HG03558 (cell line): ENCODE data around the gene GHRH.

Source experiments
- ATAC-seq: cut with Tn5 transposase; IDR thresholded peaks from one replicate; pipeline ENCODE4 v1.9.1; 2021; ENCODE audit warnings: moderate number of reproducible peaks; ENCODE audit not compliant: unreplicated experiment; ENCODE audit errors: extremely low read depth

The GHRH gene

DNA sequence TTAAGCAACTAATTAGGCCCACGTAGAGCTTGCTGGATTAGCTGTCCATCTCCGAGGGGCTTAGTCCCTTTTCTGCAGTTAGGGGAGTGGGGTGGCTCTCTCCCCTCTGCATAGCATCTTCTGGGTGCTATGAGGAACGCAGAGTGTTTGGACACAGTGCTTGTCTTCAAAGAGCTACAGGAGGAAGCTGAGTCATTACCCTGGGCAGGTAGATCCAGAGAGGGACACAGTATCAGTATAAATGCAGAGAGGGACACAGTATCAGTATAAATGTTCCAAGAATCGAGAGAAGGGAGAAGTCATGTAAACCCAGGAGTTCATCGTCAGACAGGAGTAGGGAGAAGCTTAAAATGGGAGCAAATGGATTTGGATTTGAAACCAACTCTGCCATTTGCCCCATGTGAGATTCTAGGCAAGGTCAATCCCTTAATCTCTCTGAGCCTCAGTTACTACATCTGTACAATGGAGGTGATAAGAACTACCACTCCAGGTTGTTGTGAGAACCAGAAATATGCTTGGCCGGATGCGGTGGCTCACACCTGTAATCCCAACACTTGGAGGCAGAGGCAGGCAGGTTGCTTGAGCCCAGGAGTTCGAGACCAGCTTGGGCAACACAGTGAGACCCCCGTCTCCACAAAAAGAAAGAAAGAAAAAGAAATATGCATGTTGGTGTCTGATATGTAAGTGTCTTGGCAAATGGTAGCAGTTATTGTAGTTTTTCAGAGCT lies 5.5 kb upstream of the GHRH start:
- no peak for ATAC-seq

DNA sequence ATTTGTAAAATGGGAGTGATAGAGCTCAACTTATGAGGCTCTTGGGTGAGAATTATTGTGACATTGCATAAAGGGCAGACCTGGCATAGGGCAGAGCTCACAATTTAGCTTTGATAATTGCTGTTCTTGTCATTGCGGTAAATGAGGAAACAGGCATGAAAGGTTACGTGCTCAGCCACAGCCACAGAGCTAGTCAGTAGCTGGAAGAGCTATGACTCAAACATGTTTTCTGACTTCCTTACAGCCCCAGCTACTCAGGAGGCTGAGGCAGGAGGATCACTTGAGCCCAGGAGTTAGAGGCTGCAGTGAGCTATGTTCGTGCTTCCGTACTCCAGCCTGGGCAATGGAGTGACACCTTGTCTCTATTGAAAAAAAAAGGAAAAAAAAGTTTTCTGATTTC lies 3.5 kb upstream of the GHRH start:
- no peak for ATAC-seq

DNA sequence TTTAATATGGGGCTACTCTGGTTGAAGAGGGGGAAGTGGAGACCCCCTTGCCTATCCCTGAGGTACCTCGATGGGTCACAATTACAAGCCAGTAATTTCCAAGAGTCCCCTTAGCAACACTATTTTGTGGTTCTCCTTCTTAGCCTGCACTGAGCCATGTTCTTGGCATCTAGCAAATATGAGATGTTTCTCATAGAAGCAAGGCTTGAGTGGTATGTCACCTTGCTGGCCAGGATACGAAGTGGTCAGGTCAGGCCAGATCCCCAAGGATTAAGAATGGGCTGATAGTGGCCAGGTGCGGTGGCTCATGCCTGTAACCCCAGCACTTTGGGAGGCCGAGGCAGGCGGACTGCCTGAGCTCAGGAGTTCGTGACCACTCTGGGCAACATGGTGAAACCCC lies 2.1 kb upstream of the GHRH start:
- no peak for ATAC-seq

DNA sequence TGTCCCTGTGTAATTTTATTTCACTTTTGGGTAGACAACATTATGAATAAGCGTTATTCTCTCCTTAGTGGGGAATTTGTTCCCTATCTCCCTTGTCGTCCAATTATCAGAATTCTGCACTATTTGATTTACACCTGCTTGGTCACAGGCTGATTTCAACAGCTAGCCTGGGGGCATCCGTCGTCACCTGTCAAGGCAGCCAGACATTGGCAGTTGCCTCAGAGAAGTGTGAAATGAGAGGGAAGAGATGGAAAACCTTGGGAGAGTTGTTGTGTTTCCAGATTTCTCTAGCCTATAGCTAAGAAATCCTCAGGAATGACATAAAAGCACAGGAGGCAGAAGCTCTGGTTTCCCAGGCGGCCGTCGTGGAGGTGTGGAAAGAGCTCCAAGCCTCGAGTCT lies 891 bp upstream of the GHRH start:
- ATAC-seq, result no peak

DNA sequence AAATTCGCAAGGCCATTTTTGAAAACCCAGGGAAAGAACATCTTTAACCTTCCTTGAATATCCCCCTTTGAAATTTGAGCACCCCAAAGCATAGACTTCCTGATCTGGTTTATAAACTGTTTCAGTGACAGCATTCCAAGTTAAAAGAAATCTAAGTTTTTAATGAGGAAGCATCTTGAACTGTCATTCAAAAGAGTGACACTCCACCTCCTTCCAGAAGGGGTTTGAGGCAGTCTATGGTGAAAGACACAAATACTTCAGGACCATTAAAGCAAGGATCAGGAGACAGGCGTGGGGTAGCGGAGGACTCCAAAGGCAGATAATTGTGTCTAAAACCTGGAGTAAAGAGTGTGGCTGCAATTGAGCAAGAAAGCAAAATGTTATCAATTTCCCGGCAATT lies 691 bp downstream of the GHRH start:
- no peak for ATAC-seq

DNA sequence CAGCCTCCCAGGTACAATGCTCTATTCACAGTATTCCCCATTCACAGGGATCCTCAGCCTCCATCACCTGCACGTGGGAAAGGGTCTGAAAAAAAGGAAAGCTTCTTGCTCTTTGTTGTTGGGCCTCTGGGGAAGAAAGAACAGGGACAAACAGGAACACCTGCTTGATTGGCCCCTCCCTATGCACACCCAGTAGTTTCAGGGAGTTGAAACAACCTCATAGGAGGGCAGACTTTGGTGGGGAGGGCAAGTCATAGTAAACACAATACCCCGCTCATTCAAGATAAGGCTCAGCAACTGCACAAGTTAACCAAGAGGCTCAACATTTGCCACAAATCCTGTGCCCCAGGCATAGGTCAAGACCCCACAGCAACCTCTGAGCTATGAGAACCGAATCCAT lies 1.7 kb downstream of the GHRH start:
- no peak for ATAC-seq

DNA sequence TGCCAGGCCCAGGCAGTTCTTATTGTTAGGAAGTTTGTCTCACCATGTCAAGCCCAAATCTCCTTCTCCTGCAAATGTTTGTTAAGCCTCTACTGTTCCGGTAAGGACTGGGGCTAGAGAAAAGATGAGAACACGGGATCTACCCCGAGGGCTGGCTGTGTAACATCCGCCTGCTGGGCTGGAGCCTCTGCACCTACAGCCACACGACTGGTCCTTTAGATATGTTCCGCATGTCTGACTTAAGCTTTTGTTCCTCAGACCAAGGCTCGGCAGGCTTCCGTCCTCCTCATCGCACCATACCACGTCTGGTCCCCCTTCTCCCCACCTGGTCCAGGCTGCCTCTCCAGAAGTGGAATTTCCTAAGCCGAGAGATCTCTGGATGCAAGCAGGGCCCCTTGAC lies 2.6 kb downstream of the GHRH start:
- ATAC-seq, result no peak

DNA sequence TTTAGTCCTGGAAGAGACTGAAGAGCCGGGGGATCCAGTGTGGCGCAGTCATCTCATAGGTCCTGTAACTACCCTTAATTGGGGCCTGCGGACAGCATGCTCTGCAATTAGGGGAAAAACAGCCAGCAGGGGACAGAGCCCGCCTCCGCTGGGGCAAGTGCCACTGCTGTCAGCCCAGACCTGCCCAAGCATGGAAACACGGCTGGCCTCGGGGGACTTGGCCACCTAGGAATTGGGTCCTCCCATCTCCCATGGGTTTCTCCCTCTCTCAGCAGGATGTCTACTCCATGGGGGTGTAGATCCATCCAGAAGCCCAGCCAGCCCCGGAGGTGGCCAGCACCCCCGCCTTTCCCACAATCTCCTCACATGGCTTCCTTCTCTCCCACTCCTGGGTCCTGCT lies 3.6 kb downstream of the GHRH start:
- ATAC-seq, result no peak

DNA sequence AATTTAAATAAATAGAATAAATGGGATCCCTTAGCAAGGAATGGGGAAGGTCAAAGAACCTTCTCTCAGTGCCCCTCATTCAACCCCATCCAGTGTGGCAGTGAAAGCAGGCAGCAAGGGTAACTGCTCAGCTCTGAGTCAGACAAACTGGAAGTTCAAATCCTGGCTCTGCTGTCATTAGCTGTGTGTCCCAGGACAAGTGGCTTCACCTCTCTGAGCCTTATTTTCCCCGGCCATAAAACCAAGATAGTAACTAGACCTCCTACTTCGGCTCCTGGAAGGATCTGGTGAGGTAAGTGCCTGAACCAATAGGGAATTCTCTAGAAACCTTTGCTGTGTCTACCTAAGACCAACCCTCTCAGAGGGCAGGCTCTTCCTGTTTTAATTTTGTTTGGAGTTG lies 4.1 kb downstream of the GHRH start:
- no peak for ATAC-seq

DNA sequence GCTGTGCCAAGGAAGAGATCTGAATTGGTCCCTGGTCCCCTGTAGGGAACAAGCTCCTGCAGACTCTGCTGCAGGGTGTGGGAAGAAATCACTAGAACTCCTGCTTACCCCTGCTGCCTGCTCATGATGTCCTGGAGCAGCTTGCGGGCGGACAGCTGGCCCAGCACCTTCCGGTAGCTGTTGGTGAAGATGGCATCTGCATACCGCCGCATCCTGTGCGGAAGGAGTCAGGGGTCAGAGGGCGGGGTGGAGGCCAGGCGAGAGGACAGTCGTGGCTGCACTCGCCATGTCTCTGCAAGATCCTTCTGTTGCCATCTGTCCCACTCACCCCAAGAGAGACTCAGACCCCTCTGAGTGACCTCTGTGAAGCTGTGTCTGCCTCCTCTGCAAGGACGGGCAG lies 5.3 kb downstream of the GHRH start:
- no peak for ATAC-seq

DNA sequence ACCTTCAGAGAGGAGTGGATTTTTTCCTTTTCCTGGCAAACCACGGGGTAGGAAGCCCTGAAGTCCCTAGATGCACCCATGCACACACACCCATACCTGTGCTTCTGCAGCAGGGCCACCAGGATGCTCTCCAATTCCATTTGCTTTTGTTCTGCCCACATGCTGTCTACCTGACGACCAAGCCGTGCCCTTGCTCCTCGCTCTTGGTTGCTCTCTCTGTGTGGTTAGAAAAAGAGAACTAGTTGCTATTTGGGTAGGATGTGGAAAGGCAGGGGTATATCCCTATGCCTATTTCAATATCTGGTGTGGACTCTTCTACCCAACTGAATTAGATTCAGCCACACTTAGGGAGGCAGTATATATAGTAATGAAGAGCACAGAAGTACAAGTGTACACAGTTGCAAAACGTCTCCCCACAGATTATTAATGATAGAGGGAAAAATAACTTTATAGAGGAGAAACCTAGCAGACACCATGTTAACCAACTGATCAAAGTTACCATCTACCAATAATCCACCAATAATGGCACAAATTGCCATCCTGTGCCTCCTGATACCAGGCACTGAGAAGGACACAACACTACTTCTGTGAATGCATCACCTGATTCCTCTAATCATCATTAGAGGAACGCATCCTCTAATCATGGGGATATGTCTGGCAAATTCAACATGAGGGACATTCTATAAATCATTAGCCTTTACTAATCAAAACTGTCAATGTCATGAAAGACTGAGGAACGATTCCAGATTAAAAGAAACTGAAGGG lies 7.3 kb downstream of the GHRH start:
- no peak for ATAC-seq

DNA sequence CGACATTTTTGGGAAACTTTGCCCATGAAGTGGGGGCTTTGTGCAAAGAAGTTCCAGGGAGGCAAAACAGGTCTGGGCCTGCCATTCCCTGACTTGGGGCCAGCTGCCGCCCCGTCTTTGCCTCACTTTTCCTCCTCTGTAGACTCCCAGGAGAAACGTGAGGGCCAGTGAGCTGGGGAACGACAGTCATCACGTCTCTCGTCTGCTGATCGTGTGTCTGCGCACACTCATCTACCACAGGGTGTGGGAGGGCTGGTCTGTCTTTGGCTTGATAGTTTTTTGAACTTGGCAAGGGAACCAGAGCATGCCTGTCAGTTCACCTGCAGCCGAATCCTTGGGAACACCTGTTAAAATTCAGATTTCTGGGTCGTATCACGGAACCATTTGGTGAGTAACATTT lies 8.5 kb downstream of the GHRH start:
- ATAC-seq, result no peak

DNA sequence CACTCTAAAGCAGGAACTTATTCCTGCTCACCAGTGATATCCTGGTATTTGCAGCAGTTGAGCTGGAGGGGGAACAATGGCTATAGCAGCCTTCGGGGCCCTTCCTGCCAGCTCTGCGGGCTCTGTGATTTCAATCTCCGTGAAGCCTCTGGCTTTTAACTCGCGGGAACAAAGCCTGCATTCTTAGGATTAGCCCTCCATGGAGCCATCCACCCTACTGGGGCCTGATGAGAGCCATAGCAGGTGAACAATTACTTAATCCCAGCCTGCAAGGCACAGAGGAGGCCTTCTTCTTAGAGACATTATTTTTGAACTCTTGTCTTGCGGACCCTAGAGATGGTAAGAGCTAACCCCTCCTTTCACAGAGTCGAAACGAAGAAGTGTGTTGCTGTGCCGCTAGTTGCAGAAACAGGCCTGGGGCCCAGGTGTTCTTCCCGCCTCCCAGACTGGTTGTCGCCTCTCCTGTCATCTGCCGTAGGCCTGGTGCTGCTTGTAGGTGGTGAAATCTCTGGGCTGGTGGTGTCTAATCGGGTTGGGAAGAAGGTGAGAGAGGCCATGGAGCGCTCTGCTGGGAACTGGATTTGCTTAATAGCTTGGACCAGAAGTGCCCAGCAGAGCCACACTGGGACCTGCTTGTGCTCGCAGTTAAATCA lies 9.7 kb downstream of the GHRH start:
- no peak for ATAC-seq

DNA sequence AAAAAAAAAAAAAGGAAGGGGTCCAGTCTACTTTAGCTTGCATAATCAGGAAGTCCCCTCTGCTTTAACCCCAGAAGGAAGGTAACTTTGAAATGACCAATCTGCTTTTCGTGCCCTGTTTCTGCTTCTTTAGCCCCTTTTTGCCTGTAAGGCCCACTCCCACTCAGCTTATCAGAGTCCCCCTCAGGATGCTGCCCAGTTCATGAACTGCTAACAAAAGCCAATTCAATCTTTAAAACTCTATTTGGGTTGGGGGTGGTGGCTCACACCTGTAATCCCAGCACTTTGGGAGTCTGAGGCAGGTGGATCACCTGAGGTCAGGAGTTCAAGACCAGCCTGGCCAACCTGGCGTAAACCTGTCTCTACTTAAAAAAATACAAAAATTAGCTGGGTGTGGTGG lies 12.3 kb downstream of the GHRH start:
- no peak for ATAC-seq

DNA sequence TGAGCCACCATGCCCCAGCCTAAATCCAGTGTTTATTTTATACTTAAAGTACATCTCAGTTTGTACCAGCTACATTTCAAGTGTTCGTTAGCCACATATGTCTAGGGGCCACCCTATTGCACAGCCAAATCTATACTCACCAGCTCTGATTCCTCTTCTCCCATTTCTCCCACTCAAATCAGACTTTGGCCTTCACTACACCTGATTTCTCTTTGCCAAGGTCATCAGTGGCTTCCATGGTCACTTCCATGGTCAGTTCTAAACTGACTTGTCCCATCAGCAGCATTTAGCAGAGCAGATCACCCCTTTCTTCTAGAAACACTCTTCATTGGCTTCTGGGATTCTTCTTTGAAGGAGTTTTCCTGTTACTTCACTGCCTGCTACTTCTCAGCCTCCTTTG lies 14.1 kb downstream of the GHRH start:
- ATAC-seq, result no peak

DNA sequence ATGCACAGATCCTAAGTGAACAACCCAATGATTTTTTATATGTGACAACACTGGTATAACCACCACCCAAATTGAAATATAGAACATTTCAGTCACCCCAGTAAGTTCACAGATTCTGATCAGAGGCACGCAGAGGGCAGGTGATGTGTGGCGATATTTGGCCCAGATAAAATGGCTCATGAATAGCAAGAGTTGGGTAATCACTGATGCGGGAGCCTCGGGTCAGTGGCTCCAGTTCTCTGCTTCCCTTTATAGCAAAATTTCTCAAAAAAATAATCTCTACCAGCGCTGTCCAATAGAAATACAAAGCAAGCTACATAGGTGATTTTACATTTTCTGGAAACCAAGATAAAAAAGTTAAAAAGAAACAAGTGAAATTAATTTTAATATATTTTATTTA lies 14.9 kb downstream of the GHRH start:
- ATAC-seq, result no peak

DNA sequence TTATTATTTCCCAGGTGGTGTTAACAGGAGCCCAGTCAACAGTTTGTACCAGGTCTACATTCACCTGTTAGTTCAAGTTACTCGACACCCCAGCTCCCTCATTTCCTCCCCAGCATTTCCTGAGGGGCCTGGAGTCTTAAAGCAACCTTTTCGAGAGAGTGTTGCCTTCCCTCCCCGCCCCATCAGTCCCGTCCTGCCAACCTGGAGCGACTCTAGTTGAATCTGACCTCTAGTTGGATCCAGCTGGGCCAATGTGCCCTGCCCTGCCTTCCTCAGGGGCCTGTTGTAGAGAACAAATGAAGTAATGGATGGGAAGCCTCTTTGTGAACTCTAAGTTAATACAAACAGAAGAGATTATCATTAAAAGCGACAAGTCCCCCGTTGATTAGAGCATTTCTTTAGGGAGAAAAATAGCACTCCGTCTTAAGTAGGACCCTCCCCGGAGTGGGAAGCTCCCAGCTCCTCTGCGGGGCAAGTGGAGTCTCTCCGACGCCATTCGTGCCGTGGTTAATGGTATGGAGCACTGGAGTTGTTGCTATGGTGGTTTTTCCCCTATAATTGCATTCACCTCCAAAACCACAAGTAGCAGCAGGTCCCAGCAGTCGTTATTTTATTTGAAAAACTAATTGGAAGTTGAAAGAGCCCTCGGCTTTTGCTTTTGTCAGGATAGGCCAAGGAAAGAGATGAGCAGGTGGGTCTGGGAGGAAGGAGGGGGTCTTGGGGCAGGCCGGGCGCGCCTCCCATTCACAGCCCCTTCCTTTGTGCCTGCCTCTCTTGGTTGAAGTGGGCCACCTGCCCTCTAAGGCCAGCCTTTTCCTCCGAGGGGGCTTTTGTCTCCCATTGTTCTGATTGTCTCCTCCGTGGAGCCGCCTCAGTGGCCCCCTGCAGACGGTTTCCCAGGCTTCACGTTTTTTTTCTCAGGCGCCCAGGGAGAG lies 16.1 kb downstream of the GHRH start:
- ATAC-seq, result no peak

DNA sequence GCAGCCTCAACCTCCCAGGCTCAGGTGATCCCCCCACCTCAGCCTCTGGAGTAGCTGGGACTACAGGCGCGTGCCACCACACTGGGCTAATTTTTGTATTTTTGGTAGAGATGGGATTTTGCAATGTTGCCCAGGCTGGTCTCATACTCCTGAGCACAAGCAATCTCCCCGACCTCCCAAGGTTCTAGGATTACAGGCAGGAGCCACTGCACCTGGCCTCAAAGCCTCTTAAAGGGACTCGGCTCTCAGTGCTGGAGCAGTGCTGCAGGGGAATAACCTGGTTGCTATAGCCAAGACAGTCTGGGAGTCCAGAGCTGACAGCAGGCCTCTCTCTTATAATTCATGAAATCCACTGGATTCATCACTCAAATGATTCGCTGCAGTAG lies 17.0 kb downstream of the GHRH start:
- ATAC-seq, result no peak

DNA sequence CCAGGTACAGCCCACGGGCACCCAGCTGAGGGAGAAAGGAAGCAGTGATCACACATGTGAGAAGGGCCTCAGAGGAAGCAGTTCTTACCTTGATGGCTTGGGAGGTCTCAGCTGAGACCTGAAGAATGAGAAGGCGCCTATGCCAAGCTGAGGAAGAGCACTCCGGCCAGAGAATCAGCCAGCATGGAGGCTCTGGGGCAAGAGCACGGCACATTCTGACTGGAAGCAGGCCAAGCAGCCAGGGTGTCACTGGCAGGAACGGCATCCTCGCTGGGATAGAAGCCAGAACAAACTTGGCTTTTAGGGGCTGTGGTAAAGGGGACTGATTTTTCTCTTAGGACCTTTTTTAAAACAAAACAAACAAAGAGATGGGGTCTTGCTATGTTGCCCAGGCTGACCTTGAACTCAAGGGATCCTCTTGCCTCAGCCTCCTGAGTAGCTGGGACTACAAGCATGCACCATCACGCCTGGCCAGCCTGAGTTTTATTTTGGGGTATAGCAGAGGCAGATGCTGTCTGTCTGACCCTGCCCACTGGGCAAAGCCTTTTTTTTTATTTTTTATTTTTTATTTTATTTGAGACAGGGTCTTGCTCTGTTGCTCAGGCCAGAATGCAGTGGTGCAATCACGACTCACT lies 17.6 kb downstream of the GHRH start:
- no peak for ATAC-seq
